Calu3 (cell line): ENCODE results near the gene PIP5K1A. TPM values are rescaled to one million over a fixed set of nuclear protein-coding genes. Genes with fewer than 3 reads are reported as not detected.
A peak's percentile ranks its signal among the peaks of the same experiment; 100 is the strongest.

Source experiments
- BruUV-seq: library from RNA; stranded (reverse); fragments of 400-500 nt; replicated peaks from 2 replicates; lab custom pipeline; 2021; lab: Mats Ljungman, UMichigan
- CTCF ChIA-PET: fragments of 300-600 bp; sonication (Branson Sonifier 250); formaldehyde crosslinking; loops from one replicate; lab custom pipeline; 2022; ENCODE audit warnings: antibody characterized with exemption; lab: Charles Lee
- DNase-seq: peaks from one replicate; pipeline ENCODE4 v3.0.0; 2022
- H3K27ac Mint-ChIP-seq: one replicate; pipeline ENCODE4 v1.8.0; 2022; ENCODE audit warnings: mixed read lengths; ENCODE audit not compliant: unreplicated experiment
- H3K27me3 Mint-ChIP-seq: one replicate; pipeline ENCODE4 v1.8.0; 2022; ENCODE audit warnings: mixed read lengths; ENCODE audit not compliant: unreplicated experiment
- H3K36me3 Mint-ChIP-seq: one replicate; pipeline ENCODE4 v1.8.0; 2022; ENCODE audit warnings: mild to moderate bottlenecking, moderate library complexity, mixed read lengths; ENCODE audit not compliant: insufficient read depth, unreplicated experiment
- H3K4me1 Mint-ChIP-seq: one replicate; pipeline ENCODE4 v1.8.0; 2022; ENCODE audit warnings: mild to moderate bottlenecking, low read depth, mixed read lengths; ENCODE audit not compliant: unreplicated experiment
- H3K4me3 Mint-ChIP-seq: one replicate; pipeline ENCODE4 v1.8.0; 2022; ENCODE audit warnings: mild to moderate bottlenecking, low read depth, moderate library complexity, mixed read lengths; ENCODE audit not compliant: unreplicated experiment
- H3K9me3 Mint-ChIP-seq: one replicate; pipeline ENCODE4 v1.8.0; 2022; ENCODE audit warnings: low read depth, mixed read lengths; ENCODE audit not compliant: unreplicated experiment
- CTCF ChIP-seq: fragments of 200-600 bp; IDR thresholded peaks from one replicate; pipeline ENCODE4 v1.8.0; 2022; ENCODE audit warnings: antibody characterized with exemption; ENCODE audit not compliant: unreplicated experiment
- intact Hi-C: fragments of 100-400 bp; cut with micrococcal nuclease; formaldehyde crosslinking; loops from one replicate; pipeline ENCODE4 v1.10.0; 2022; ENCODE audit not compliant: unreplicated experiment
- total RNA-seq: library from RNA; stranded (reverse); gene quantifications from 2 replicates; pipeline ENCODE4 v1.2.3, GENCODE V29; 2022

Gene PIP5K1A
- total RNA-seq, 1 experiment from 2014 or later: 96.2 TPM

DNA sequence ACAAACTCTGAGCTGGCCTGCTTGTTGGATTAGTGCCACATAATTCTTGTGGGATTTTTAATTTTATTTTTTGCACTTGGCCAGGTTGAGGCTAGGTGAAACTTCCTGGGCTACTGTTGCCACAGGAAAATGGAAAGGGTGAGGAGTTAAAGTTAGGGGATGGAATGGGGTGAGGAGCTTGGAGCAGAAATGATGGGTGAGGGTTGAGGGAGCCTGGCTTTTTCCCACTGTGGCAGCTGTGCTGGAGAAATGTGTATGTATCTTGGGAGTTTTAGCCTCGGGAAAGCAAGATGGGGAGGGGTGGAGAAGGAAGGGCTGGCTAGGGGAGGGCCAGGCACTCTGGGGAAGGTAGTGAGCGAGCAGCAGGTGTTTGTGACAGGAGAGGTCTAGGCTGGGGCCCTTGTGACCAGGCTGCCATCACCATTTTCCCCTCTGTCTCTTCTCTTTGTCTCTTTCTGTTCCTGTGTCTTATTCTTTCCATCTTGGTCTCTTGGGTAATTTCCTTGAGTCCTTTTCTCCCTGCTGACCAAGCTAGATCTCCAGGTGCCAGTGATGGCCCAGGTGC lies 85.7 kb downstream of the PIP5K1A start:
- BruUV-seq: no TSS peak
- H3K27me3 Mint-ChIP-seq: no peaks in the 10 kb centered on the region
- H3K4me3 Mint-ChIP-seq: peak overlapping the region; percentile 85
- peaks cover 75% of the 10 kb centered on the region for H3K36me3 Mint-ChIP-seq
- CTCF ChIA-PET: interaction anchor here (0.6 to 1.0 kb wide), 3 partner anchors 17 to 115 kb away, joined by 3 to 5 read pairs (median 4); no protein-coding TSS in a partner anchor
- DNase-seq: no peak
- peaks cover 13% of the 10 kb centered on the region for H3K4me1 Mint-ChIP-seq
- no peak for TF ChIP-seq CTCF
- no peaks in the 10 kb centered on the region for H3K9me3 Mint-ChIP-seq
- intact Hi-C loops: no loop called here
- peak overlapping the region; percentile 82 for H3K27ac Mint-ChIP-seq

GRCh38 chr1:151286619-151287340 lies 88.4 kb downstream of the PIP5K1A start:
- no peak for TF ChIP-seq CTCF
- intact Hi-C loops: no loop called here

DNA sequence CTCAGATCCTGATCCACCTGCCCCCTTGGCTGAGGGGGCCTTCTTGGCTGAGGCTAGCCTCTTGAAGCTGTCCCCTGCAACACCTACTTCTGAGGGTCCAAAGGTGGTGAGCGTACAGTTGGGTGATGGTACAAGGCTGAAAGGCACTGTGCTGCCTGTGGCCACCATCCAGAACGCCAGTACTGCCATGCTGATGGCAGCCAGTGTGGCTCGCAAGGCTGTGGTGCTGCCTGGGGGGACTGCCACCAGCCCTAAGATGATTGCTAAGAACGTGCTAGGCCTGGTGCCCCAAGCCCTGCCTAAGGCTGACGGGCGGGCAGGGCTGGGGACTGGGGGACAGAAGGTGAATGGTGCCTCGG lies 89.0 kb downstream of the PIP5K1A start:
- DNase-seq: no peak
- peaks cover 13% of the 10 kb centered on the region for H3K4me1 Mint-ChIP-seq
- H3K27ac Mint-ChIP-seq: no peak overlapping the region
- TF ChIP-seq CTCF: no peak
- CTCF ChIA-PET: no interaction called here
- peaks cover 89% of the 10 kb centered on the region for H3K36me3 Mint-ChIP-seq
- no peaks in the 10 kb centered on the region for H3K27me3 Mint-ChIP-seq
- H3K9me3 Mint-ChIP-seq: no peaks in the 10 kb centered on the region
- H3K4me3 Mint-ChIP-seq: no peak overlapping the region
- intact Hi-C loops: no loop called here
- no TSS peak for BruUV-seq

More at GRCh38 chr1:151286619-151287340, 88.4 kb downstream of the PIP5K1A start:
- Mint-ChIP-seq H3K36me3 (peaks cover 91% of the 10 kb centered on the region), H3K4me1 (peaks cover 13% of the 10 kb centered on the region), H3K27ac (no peak overlapping the region), H3K4me3 (no peak overlapping the region), H3K27me3 (no peaks in the 10 kb centered on the region), H3K9me3 (no peaks in the 10 kb centered on the region)
- no TSS peak for BruUV-seq
- no peak for DNase-seq
- CTCF ChIA-PET: no interaction called here

DNA sequence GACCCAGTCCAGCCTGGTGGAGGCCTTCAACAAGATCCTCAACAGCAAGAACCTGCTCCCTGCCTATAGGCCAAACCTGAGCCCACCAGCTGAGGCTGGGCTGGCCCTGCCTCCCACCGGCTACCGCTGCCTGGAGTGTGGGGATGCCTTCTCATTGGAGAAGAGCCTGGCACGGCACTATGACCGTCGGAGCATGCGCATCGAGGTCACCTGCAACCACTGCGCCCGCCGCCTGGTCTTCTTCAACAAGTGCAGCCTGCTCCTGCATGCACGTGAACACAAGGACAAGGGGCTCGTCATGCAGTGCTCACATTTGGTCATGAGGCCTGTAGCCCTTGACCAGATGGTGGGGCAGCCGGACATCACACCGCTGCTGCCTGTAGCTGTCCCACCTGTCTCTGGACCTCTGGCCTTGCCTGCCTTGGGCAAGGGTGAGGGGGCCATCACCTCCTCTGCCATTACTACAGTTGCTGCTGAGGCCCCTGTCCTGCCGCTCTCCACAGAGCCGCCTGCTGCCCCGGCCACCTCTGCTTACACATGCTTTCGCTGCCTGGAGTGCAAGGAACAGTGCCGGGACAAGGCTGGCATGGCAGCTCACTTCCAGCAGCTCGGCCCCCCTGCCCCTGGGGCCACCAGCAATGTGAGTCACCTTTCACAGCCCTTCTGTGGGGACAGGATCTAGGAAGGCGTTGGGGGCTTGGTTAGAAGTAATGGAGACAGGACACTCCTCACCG lies 89.6 kb downstream of the PIP5K1A start:
- DNase-seq: no peak
- Mint-ChIP-seq H3K4me3 (no peak overlapping the region), H3K36me3 (peaks cover 89% of the 10 kb centered on the region), H3K27ac (no peak overlapping the region), H3K27me3 (no peaks in the 10 kb centered on the region), H3K4me1 (peaks cover 13% of the 10 kb centered on the region), H3K9me3 (no peaks in the 10 kb centered on the region)
- no peak for TF ChIP-seq CTCF
- no TSS peak for BruUV-seq
- CTCF ChIA-PET: no interaction called here
- intact Hi-C loops: no loop called here
